ENCODE data around the gene EIPR1.

- no peak for TF ChIP-seq EZH2 (IDR thresholded peaks at IDR 0.05; ENCODE audit: low read length, missing control alignments)
- TF ChIP-seq CTCF (conservative IDR thresholded peaks at IDR 0.05 in 1 of 2, IDR thresholded peaks at IDR 0.05 in 1 of 2; ENCODE audit: low read depth in 1 of 2, low read length in 2 of 2): no peak
Measured at GRCh38 chr2:3340144-3340543, 37.5 kb downstream of the EIPR1 start.
